ENCODE data around the gene TMEM187. TPM values are rescaled to one million over a fixed set of nuclear protein-coding genes. Genes with fewer than 3 reads are reported as not detected.

Gene TMEM187
- total and polyA plus RNA-seq, 11 donors, result 3.2 to 11.4 (median 7.2) TPM

DNA sequence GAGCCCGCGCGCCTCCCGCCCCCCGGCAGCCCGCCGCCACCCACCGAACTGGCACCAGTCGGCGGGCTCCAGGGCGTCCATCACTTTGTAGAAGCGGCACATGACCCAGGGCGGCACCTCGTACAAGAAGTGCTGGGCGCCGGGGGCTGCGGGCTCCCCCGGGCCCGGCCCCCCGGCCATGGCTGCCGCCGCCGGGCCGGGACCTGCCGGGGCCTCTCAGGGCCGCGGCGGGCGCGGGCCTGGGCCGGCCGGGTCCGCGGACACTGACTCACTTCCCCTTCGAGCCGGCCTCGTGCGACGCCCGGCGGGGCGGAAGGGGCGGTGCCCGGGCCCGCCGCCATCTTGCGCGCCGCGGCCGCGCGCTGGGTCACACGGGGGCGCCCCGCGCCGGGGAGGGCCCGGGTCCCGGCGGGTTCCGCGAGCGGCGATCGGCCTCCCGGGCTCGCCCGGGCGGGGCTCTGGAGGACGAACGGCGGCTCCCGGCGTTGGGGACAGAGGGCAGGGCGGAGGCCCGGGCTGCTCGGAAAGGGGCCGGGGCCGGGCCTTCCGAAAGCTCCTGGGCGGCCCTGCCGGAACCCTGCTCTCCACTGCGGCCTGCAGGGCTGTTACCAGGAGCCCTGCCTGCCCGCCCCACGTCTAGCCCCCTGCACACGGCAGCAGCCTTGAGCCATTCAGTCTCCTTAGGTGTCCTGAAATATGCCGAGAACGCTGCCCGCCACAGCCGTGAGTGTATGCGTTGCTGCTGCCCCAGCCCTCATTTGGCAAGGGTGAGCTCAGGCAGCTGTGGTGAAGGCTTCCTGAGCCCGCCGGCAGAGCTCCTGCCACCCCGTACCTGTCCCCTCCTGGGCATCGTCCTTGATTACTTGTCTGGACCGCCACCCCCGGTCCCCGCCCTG, 47.3 kb downstream of the TMEM187 start, which contains the start of gene IRAK1:
Gene IRAK1, minus strand, starts transcription at position 270 of the 896 bp plus-strand sequence. Its CDS starts 90 bp downstream, at position 180.
- no peak for TF ChIP-seq POLR2A (IDR thresholded peaks at IDR 0.05)
- TF ChIP-seq CTCF (IDR thresholded peaks at IDR 0.05), result peak in 2 of 12 donors; percentile 6 to 10
- intact Hi-C loops (cut with DNase I), result loop anchor here in 4 of 10 donors (2.0 to 10.0 kb wide), 5 partner anchors 27 to 75 kb away; partner anchors contain the start of genes HCFC1 (in 1 of the 4), MECP2 (in 1 of the 4) and TMEM187 (in 1 of the 4)
- 1 to 62% (median 21%) methylated on average over 7 to 99 of the region's 99 CpGs for WGBS, 4 donors
- ATAC-seq (peak in 3 of 4 donors; percentile 83 to 87 (median 85)), DNase-seq (peak; percentile 41 to 84 (median 66))
- Histone ChIP-seq H3K27ac (peak within 1 kb of the TSS; percentile 57 to 92 (median 88)), H3K9me3 (no peaks in the 10 kb centered on the region), H3K27me3 (peaks cover 0 to 34% (median 0%) of the 10 kb centered on the region in 9 donors), H3K4me3 (peak within 1 kb of the TSS; percentile 42 to 76 (median 62)), H3K36me3 (peaks cover 0 to 34% (median 3%) of the 10 kb centered on the region in 9 donors), H3K4me1 (peaks cover 0 to 25% (median 6%) of the 10 kb centered on the region in 12 donors)

DNA sequence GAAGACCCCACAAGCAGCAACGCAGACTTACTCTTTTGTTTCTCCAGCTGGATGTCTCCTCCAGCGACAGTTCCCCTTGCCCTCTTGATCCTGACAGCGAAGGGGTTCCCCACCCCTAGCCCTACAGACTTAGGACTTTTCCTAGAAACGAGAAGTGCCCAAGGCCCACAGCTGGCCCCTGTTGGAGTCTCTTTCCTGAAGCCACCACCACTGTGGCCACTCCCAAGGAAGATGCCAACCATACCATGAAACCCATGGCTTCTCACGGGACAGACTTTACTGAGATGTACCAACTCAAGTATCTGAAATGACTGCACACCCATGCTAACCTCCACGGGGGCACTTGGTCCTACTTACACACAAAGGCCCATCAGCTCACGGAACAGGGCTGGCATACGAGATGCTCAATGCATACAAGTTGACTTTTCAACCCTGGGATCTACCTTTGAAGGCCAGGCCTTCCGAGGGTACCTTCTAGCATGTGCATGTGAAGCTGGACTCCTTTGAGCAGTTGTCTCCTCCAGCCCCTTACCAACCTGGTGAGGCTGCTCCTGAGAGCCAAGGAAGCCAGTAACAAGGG, 48.1 kb downstream of the TMEM187 start:
- no peaks in the 10 kb centered on the region for H3K9me3 ChIP-seq
- intact Hi-C loops (cut with DNase I), result loop anchor here in 2 of 10 donors (2.0 to 10.0 kb wide), 3 partner anchors 26 to 74 kb away; partner anchors contain the start of genes HCFC1 (in 1 of the 2), MECP2 (in 1 of the 2) and TMEM187 (in 1 of the 2)
- DNase-seq, result no peak
- peak overlapping the region; percentile 32 to 92 (median 88) for H3K27ac ChIP-seq
- peaks cover 0 to 40% (median 0%) of the 10 kb centered on the region in 9 donors for H3K27me3 ChIP-seq
- peak in 2 of 4 donors; percentile 8 to 25 for ATAC-seq
- H3K4me1 ChIP-seq, result peaks cover 0 to 28% (median 8%) of the 10 kb centered on the region in 12 donors
- TF ChIP-seq CTCF (IDR thresholded peaks at IDR 0.05) (no peak), POLR2A (IDR thresholded peaks at IDR 0.05) (no peak)
- 65 to 74% (median 68%) methylated on average over 6 to 9 of the region's 9 CpGs for WGBS, 4 donors
- peaks cover 0 to 26% (median 3%) of the 10 kb centered on the region in 9 donors for H3K36me3 ChIP-seq
- peak overlapping the region in 10 of 12 donors; percentile 34 to 76 (median 63) for H3K4me3 ChIP-seq

- H3K4me1 ChIP-seq, result peaks cover 0 to 28% (median 9%) of the 10 kb centered on the region in 12 donors
- DNase-seq, result no peak
- WGBS, 4 donors, result 69 to 81% (median 71%) methylated on average over 10 to 11 of the region's 11 CpGs
- no peak overlapping the region for H3K4me3 ChIP-seq
- peaks cover 0 to 41% (median 0%) of the 10 kb centered on the region in 9 donors for H3K27me3 ChIP-seq
- peak in 1 of 4 donors; percentile 5 for ATAC-seq
- TF ChIP-seq POLR2A (IDR thresholded peaks at IDR 0.05) (no peak), CTCF (IDR thresholded peaks at IDR 0.05) (no peak)
- intact Hi-C loops (cut with DNase I), result loop anchor here in 2 of 10 donors (2.0 to 10.0 kb wide), 3 partner anchors 26 to 74 kb away; partner anchors contain the start of genes HCFC1 (in 1 of the 2), MECP2 (in 1 of the 2) and TMEM187 (in 1 of the 2)
- H3K9me3 ChIP-seq, result no peaks in the 10 kb centered on the region
- peaks cover 0 to 21% (median 3%) of the 10 kb centered on the region in 9 donors for H3K36me3 ChIP-seq
- H3K27ac ChIP-seq, result peak overlapping the region in 4 of 12 donors; percentile 9 to 92 (median 86)
Measured at GRCh38 chrX:154021131-154021611, 48.6 kb downstream of the TMEM187 start.

Data from heart left ventricle (tissue), 16 donors.